OCI-M1 (cell line): ENCODE results near the gene KLRK1.
A peak's percentile ranks its signal among the peaks of the same experiment; 100 is the strongest.
"Not testable (repeated sequence)": the region's sequence is repeated elsewhere in the genome, so short reads cannot be mapped to it uniquely, and the experiment has no call there.

Experiments
- DNase-seq: peaks from one replicate; lab custom pipeline; 2025; lab: John Stamatoyannopoulos, UW

The KLRK1 gene

DNA sequence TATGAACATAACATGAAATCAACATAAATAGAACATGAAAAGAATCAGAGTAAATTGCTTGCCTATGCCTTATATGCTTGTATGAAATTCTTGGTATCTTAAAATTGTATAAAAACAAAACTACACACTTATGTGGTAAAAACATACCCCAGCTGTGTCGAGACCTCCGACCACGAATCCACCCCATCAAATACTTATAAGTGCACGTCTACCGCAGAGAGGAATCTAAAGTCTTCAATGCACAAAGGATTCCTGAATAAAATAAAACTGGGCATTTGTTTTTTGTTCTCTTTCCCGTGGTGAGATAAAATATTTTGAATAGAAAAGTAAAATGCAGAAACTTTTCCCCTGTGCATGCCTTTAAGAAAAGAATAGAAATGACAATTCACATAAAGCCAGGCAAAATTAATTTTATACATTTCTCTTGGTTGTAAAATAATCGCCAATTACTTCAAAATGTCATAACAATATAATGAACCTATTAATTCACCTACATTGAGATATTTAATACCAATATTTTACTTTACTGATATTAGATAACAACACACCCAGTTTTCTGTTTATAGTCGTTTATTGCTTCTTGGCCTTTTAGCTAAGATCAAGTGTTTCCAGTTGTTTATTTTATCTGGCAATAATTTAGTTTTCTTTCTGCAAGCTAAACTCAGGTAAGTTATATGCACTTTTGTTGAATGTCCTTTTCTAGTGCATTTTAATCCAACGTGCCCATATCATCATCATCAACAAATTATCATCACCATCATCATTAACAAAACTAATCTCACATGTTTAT lies 1.0 kb downstream of the KLRK1 start:
- no peak for DNase-seq

DNA sequence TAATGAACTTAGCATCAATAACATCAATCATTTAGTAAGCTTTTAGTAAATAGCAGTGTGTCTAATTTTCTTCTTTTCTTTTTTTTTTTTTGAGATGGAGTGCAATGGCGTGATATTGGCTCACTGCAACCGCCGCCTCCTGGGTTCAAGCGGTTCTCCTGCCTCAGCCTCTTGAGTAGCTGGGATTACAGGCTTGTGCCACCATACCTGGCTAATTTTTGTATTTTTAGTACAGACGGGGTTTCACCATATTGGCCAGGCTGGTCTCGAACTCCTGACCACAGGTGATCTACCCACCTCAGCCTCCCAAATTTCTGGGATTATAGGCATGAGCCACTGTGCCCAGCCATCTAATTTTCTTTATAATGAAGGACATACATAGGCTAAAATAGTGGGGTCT lies 2.3 kb downstream of the KLRK1 start:
- not testable (repeated sequence) for DNase-seq

DNA sequence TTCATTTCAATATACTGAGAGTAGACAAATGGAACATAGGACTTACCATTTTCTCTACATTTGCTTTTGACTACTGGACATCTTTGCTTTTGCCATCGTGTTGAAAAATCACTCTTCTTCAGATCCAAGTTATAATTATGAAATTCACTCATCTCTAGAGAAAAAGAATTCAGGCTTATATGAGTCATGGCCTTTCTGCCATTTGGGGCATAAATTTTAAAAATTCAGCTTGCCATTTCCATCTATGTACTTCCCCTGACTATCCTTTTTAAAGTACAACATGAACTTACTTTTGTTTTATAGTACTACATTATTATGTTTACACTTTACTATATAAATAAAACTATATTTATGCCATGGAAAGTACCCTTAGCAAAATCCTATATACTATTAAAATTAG lies 3.0 kb downstream of the KLRK1 start:
- DNase-seq = no peak

DNA sequence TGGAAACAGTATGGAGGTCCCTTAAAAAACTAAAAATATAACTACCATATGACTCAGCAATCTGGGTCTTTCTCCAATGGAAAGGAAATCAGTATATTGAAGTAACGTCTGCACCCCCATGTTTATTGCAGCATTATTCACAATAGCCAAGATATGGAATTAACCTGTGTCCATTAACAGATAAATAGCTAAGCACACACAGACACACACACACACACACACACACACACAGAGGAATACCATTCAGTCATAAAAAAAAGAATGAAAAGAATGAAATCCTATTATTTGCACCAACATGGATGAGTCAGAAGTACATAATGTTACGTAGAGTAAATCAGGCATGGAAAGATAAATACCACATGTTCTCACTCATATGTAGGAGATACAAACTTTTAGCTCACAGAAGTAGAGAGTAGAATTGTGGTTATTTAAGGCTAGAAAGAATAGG lies 4.7 kb downstream of the KLRK1 start:
- no peak for DNase-seq

DNA sequence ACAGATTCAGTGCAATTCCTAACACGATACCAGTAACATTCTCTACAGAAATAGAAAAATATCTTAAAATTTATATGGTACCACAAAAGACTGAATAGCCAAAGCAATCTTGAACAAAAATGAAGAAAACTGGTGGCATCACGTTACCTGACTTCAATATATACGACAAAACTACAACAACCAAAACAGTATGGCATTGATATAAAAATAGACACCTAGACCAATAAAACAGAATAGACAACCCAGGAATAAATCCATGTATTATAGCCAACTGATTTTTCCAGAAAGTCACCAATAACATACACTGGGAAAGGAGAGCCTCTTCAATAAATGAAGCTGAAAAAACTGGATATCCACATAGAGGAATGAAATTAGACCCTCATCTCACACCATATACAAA lies 5.7 kb downstream of the KLRK1 start:
- no peak for DNase-seq

DNA sequence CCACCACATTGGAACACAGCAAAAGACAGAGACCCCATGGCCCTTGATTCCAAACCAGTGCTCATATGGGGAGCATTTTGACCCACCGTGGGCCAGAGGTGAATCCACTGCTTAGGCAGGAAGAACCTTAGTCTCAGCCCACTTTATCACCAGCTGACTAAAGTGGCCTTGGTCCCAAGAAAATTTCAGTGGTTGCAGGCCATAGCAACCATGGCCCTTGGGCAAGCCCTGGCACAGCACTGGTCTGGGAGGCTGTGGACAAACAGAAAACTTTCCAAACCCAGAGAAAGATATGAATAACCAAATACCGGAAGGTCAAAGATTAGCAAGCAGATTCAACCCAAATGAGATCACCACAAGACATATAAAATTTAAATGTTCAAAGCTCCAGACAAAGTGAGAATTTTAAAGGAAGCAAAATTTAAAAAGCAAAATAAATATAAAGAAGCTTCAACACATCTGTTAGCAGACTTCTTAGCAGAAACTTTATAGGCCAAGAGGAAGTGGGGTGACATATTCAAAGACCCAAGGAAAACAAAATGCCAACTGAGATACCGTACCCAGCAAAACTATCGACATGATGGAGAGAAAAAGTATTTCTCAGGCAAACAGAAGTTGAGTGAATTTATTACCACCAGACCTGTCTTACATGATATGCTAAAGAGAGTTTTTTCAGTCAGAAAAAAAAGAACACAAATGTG lies 7.8 kb downstream of the KLRK1 start:
- DNase-seq = no peak

DNA sequence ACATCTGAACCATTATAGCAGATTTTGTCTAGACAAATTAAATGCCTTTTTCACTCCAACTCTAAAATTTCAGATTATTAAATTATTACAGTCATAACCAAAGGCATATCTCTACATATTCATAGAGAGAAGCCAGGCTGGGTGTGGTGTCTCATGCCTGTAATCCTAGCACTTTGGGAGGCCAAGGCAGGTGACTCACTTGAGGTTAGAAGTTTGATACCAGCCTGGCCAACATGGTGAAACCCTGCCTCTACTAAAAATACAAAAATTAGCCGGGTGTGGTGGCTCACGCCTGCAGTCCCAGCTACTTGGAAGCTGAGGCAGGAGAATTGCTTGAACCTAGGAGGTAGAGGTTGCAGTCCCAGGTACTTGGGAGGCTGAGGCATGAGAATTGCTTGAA lies 11.1 kb downstream of the KLRK1 start:
- DNase-seq = not testable (repeated sequence)

DNA sequence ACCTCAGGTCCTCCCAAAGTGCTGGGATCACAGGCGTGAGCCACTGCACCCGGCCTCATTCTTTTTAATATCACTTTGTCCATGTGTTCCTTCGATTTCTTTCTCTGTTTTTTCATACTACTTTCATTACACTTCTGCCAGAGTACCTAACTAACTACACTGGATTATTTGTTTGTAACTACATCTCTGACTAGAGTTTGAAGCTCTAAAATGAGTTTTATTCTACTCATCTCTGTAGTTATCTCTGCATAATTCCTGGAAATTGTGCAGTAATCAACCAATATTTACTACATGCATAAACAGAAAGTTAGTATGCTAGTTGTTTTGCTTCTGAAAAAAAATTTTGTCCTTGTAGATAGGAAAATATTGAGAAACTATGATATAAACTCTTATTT lies 15.2 kb downstream of the KLRK1 start:
- no peak for DNase-seq

DNA sequence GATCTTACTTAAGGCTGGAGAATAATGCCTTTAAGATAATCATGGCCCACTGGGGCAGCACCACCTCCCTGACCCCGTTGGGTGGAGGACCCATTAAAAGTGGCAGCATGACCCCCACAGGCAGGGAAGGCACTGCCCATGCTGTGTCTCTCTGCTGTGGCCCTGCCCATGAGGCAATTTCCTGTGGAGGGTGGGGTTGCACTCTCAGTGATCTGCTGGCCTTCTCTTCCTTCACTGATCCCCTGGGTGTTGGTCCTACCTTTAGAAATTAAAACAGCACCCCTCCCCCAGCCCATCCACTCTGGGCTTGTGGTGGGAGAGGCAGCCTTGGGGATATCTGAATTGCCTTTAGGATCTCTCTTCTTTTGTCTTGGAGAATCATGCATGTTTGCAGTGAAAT lies 17.3 kb downstream of the KLRK1 start:
- DNase-seq = no peak

DNA sequence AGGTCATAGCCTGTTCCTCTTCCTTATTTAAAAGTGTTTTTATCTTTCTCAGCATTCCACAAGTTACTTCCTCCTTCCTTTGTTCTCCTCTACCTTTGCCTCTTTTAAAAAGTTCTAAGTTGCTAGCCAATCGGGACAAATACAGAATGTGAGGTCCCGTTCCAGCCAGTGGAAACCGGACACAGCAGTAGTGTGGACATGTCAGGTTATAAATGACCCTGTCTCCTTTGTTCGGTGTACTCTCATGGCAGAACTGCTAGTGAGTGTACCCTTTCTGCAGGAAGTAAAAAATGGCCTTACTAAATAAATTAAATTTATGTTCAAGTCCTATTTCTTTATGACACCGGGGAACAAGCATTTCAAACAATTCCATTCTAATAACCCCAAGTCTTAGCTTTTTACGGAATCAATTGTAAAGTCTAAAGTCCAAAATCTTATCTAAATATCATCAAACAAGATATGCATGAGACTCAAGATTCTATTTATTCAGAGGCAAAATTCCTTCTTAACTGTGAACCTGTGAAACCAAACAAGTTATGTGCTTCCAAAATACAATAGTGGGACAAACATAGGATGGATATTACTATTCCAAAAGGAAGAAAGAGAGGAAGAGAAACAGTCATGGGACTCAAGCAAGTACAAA lies 17.8 kb downstream of the KLRK1 start:
- peak; percentile 35 for DNase-seq

DNA sequence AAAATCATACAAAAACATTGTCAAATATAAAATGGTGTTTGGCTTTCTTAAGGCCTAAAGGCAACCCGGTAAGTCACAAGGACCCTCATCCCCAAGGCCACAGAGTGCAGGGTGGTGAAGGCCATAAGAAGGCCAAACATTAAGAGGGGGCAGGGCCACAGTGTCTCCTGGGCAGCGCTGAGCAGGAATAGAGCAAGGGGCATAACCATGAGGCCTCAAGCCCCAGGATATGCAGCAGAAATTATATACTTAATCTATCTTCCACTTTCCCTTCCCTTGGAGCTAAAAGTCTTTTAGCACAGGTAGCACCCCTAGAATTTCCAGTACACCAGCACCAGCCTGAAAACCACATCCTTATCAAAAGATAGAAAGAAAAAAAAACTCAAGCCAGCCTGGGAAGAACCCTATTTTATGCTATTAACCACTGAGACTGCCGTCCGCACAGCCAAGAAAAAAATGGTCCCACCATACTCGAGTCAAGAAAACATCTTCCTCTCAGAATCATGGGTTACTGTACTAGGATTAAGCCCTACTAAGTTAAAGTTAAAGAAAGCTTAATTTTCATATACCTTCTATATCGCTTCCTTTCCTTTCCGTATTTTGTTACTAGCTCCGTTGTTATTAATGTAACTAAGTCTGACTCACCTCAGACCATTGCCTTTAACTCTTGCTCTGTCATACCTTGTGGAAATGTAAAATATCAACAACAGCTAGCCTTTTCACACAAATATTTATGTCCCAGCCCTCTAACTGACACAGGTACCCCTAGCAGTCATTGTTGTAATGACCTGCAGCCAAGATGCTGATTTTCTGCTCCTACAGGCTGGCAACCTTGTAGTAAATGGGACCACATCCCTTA lies 20.1 kb downstream of the KLRK1 start:
- DNase-seq = no peak

DNA sequence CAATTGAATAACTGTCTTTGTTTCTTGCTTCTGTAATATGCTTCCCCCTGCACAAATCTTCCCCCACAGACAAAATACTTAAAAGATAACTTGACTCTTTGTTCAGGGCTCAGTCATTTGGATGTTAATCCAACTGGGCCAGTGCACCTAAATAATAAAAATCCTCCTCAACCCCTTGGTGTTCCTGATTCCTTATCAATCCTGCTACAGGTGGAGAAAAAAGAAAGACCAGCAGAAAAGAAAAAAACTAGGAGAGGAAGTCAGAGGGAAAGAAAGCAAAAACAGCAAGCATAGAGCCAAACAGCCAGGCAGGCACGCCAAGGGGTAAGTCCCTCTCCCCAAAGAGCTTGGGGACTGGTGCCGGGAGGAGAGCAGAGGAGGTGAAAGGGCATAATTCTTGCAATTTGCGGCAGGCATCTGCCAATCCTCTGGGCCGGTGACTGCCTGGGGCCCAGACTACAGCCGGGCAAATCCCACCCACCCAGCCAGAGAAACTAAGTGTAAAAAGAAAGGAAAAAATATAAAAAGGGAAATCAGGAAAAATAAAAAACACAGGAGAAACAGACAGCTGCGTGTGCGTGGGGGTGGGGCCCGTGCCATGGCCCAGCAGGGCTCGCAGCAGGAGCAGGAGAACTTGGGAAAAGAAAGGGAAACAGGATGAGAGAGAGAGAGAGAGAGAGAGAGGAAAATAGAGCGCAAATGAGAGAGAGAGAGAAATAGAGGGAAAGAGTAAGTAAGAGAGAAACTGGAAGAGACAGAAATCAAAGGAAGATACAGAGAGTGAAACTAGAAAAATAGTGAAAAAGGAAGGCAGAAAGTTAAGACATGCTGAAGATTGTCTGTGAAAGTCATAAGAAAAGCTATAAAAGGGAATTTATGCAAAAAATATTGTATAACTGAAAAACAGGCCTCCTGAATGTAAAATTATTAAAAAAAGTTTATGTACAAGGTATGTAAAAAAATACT lies 21.4 kb downstream of the KLRK1 start:
- DNase-seq = no peak

DNA sequence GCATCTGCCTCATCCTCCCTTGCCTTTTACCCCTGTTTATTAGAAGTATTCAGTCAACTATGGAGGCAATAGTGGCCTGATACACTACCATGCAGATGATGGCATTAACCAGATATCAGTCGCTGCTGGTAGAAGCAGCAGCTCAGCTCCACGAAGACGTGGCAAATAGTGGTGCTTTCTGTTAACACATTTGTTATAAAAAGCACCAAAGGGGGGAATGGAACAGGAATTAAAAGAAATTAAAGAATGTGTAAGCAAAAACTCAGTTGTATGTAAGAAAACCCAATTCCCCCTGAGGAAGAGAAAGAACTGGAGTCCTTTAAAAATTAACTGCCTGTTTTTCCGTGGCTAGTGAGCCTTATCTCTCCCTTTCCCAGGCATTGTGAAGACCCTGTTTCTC lies 22.1 kb downstream of the KLRK1 start:
- not testable (repeated sequence) for DNase-seq

DNA sequence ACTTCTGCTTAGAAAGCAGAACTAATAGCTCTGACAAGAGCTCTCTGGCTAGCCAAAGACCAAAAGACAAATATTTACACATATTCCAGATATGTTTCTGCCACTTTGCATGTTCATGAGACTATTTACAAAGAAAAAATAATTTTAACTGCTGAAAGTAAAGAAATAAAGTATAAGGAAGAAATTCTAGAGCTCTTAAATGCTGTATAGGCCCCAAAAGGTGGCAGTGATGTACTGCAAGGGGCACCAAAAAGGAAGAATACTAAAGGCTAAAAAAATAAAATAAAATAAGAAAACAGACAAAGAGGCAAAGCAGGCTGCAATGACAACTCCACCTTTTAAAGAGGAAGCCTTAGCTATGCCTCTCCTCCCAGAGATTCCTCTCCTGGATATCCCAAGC lies 23.0 kb downstream of the KLRK1 start:
- DNase-seq = peak; percentile 69

DNA sequence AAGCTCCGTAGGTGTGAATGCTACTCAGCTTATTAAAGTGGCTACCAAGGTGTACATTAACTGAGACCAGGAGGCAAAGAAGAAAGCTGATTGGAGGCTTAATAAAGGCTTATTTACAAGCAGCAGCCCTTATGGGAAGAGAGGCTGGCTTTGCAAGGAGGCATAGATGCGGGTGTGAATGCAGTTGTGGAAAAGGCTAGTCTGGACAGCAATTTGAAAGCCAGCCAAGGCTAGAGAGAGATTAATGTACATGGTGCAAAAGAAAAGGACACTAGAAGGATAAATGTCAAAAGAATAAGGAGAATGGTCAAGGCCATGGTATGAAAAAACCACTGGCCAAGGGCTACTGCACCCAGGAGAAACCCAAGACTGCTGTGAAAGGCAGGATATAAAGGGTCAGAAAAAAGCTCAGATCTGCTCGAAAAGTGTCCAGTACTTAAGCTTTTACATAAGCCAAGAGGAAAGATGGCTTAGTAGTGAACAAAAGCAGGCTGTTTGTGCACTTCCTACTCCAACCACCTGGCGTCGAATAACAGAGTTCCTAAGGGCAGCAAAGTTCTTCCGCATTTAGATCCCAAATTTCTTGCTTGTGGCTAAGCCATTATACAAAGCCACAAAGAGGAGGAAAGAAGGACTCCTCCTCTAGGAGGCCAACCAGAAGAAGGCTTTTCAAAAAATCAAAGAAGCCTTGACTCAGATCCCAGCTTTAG lies 24.0 kb downstream of the KLRK1 start:
- peak; percentile 87 for DNase-seq

DNA sequence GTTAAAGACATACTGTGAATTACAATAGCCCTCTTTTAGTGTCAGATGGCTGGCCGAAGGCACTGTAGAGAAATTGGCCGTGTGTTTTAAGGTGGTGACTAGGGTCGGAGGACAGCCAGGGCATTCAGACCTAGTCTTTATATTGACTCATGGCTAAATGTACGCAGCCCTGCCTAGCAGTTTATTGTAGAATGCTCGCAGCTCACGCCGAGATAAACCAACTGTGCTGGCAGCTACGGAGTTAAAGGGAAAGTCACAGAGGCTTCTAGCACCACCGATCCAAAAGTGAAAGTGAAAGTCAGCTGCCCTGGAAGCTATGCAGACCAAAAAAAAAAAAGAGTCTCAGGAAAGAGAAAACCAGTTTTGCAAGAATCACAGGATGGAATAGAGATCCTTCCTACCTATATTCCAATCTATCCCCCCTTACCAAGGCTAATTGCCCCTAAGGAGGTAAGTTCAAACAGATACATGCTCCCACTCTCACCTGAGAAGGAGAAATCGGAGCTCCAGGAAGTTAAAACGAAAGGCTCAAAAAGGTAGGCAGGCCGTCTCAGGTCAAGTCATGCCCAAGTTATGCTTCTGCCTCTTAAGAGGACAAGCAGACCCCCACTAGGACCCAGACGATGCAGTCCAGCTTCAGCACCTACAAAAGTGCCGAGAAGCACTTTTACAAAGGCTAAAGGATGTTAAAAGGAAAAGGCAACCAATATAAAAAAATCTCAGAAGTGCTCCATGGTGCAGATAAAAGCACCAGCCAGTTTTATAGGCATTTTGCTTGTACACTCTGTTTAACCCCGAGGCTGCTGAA lies 24.8 kb downstream of the KLRK1 start:
- peak; percentile 96 for DNase-seq

DNA sequence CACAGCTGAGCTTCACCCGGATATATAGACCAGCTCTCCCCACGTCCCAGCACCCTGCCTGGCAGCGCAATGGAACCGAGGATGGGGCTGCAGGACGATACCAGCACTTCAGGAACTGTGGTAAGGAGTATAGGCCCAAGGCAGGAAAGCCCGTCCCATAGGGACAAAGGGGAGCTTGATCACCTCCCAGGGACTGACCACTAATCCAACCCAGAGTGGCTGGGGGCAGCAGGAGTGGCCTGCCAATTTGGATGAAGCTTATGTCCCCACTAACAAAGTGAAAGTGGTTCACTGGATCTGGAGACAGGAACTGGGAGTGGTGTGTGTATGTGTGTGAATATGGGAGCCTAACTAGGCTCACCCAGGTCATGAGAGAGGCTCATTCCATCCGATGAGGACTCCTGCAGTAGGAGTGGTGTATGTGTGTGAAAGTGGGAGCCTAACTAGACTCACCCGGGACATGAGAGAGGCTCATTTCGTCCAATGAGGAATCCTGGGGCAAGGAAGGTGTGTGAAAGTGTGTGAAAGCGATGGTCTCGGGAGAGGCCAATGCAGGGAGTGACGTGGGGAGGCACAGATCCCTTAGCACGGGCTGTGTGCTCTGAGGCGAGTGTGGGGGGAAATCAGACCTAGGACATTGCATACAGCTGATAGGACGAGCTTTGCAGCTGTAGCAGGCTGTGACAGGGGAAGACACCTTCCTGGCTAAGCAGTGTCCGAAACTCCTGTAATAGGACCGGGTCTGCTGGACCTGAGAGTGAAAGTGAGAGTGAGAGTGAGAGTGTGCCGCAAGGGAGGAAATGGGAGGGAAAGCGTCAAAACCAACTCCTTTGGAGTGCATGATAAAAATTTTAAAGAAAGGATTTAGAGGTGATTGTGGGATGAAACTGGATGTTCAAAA lies 25.7 kb downstream of the KLRK1 start:
- peak; percentile 91 for DNase-seq

DNA sequence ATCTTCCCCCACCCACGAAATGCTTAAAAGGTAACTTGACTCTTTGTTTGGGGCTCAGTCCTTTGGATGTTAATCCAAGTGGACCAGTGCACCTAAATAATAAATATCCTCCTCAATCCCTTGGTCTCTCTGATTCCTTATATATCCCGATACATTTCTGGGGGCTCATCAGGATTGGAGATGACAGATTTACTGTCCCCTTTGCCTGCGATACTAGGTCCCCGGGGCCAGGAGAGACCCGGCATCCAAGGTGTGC lies 26.3 kb downstream of the KLRK1 start:
- DNase-seq = no peak
